ENCODE data around the gene PTTG1IP2.

Gene PTTG1IP2

DNA sequence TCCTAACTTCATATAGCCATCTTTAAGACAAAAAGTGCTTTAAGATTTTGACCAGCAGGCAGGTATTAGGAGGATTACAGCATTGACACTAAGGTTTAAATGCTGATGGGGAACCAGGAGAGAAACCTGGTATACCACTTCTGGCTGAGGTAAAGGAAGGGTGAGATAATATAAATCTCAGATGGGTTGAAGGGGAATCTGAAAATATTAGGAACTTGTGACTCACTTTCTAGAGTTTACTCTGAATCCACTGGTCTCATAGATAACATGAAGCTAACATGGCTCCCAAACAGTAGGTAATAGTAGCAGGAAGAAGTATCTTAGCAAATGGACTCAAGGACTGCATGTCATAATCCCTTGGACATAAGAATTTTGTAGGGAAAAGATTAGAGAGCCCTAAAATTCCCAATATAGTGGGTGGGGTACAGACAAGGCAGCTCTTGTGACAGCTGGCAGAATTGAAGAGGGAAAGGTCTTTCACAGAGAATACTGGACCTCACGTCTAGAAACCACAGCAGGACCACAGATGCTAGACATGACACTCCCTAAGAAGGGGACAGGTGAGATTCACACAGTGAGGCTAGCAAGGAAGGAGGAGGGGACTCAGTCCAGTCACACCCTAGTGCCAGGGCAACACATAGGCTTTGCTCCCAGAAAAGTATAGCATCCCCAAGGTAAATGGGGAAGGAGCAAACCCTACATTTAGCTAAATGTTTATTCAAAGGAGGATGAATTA, 3.5 kb downstream of the PTTG1IP2 start:
- DNase-seq (no peak), ATAC-seq (ENCODE audit: insufficient read depth, low read depth) (no peak)
- Histone ChIP-seq H3K9ac (ENCODE audit: low read depth, low read length) (no peak overlapping the region), H3K36me3 (ENCODE audit: insufficient read depth, low read length) (no peaks in the 10 kb centered on the region), H4K20me1 (ENCODE audit: insufficient read depth, low read length) (no peaks in the 10 kb centered on the region), H3K9me3 (ENCODE audit: insufficient read depth, low read length, severe bottlenecking) (no peaks in the 10 kb centered on the region), H2AFZ (ENCODE audit: low read depth, low read length) (no peak overlapping the region), H3K4me1 (ENCODE audit: insufficient read depth, low read length) (no peaks in the 10 kb centered on the region), H3K27ac (ENCODE audit: low read length) (no peak overlapping the region), H3K4me3 (ENCODE audit: low read depth in 1 of 2, low read length in 2 of 2) (no peak overlapping the region), H3K27me3 (ENCODE audit: insufficient read depth, low read length, poor library complexity) (no peaks in the 10 kb centered on the region), H3K4me2 (ENCODE audit: insufficient read depth, low read length) (no peak overlapping the region), H3K79me2 (ENCODE audit: insufficient read depth, low read length) (no peaks in the 10 kb centered on the region)
- no peak for TF ChIP-seq EZH2 (IDR thresholded peaks at IDR 0.05; ENCODE audit: borderline replicate concordance, low read depth, low read length, severe bottlenecking)
- TF ChIP-seq, protein P1, sequence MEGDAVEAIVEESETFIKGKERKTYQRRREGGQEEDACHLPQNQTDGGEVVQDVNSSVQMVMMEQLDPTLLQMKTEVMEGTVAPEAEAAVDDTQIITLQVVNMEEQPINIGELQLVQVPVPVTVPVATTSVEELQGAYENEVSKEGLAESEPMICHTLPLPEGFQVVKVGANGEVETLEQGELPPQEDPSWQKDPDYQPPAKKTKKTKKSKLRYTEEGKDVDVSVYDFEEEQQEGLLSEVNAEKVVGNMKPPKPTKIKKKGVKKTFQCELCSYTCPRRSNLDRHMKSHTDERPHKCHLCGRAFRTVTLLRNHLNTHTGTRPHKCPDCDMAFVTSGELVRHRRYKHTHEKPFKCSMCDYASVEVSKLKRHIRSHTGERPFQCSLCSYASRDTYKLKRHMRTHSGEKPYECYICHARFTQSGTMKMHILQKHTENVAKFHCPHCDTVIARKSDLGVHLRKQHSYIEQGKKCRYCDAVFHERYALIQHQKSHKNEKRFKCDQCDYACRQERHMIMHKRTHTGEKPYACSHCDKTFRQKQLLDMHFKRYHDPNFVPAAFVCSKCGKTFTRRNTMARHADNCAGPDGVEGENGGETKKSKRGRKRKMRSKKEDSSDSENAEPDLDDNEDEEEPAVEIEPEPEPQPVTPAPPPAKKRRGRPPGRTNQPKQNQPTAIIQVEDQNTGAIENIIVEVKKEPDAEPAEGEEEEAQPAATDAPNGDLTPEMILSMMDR (IDR thresholded peaks at IDR 0.05; ENCODE audit: borderline replicate concordance, extremely low read depth, low read length, poor library complexity, severe bottlenecking): no peak

DNA sequence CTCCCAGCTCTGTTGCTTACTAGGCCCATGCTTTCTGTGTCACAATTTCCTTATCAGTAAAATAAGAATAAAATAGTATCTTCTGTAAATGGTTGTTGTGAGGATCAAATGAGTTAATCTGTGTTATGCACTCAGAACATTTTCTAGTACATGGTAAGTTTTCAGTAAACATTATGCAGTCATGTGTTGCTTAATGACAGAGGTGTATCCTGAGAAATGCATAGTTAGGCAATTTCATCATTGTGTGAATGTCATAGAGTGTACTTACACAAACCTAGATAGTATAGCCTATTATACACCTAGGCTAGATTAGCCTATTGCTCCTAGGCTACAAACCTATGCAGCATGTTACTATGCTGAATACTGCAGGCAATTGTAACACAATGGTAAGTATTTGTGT, 4.4 kb downstream of the PTTG1IP2 start:
- ATAC-seq (ENCODE audit: insufficient read depth, low read depth) (no peak), DNase-seq (no peak)
- no peak overlapping the region for H3K4me2 ChIP-seq (ENCODE audit: insufficient read depth, low read length)
- no peak overlapping the region for H2AFZ ChIP-seq (ENCODE audit: low read depth, low read length)
- no peak overlapping the region for H3K9ac ChIP-seq (ENCODE audit: low read depth, low read length)
- no peaks in the 10 kb centered on the region for H3K79me2 ChIP-seq (ENCODE audit: insufficient read depth, low read length)
- H3K36me3 ChIP-seq (ENCODE audit: insufficient read depth, low read length): no peaks in the 10 kb centered on the region
- H3K27ac ChIP-seq (ENCODE audit: low read length): no peak overlapping the region
- no peak overlapping the region for H3K4me3 ChIP-seq (ENCODE audit: low read depth in 1 of 2, low read length in 2 of 2)
- H3K9me3 ChIP-seq (ENCODE audit: insufficient read depth, low read length, severe bottlenecking): no peaks in the 10 kb centered on the region
- H4K20me1 ChIP-seq (ENCODE audit: insufficient read depth, low read length): no peaks in the 10 kb centered on the region
- TF ChIP-seq, protein P1 (IDR thresholded peaks at IDR 0.05; ENCODE audit: borderline replicate concordance, extremely low read depth, low read length, poor library complexity, severe bottlenecking): no peak
- no peak for TF ChIP-seq EZH2 (IDR thresholded peaks at IDR 0.05; ENCODE audit: borderline replicate concordance, low read depth, low read length, severe bottlenecking)
- no peaks in the 10 kb centered on the region for H3K4me1 ChIP-seq (ENCODE audit: insufficient read depth, low read length)
- no peaks in the 10 kb centered on the region for H3K27me3 ChIP-seq (ENCODE audit: insufficient read depth, low read length, poor library complexity)

DNA sequence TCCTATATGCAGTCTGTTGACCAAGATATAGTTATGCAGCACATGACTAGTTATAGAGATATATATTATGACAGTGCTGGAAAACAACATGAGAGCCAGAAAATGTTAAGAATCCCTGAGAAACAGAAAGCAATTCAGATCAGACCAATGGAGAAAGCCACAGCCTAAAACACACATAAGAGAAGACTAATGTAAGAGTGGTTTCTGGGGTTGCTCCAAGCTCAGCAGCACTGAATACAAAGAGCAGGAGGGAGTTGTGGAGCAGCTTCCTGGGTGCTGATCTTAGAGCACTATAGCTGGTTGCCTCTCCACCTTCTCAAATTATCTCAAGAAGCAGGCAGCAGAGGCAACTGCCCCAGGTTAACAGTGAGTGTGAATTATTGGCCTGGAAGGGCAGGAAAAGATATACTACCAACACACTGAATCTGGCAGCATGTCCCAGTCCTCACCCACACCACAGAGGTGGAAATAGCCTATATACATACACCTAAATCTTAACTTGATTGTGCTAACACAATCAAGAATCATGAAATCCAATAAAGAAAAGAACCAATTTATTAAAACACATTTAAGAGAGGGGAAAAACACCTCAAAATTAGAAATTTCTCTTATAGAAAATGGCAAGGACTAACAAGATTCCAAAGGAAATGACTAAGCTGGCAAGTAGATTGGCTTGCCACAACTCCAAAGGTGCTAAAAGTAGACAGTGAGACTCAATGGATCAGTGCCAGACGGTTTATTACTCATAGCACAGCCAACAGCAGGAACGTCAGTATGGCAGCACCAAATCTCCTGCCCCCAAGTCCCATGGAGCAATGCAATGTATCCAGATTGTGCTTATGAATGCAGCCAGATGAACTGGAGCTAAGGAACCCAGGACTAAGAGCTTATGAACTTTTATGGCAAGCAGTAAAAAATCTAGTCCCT, 5.1 kb downstream of the PTTG1IP2 start:
- no peak overlapping the region for H3K9ac ChIP-seq (ENCODE audit: low read depth, low read length)
- H3K4me3 ChIP-seq (ENCODE audit: low read depth in 1 of 2, low read length in 2 of 2): no peak overlapping the region
- no peaks in the 10 kb centered on the region for H3K79me2 ChIP-seq (ENCODE audit: insufficient read depth, low read length)
- no peak overlapping the region for H3K27ac ChIP-seq (ENCODE audit: low read length)
- ATAC-seq (ENCODE audit: insufficient read depth, low read depth) (no peak), DNase-seq (no peak)
- no peak for TF ChIP-seq EZH2 (IDR thresholded peaks at IDR 0.05; ENCODE audit: borderline replicate concordance, low read depth, low read length, severe bottlenecking)
- TF ChIP-seq, protein P1 (IDR thresholded peaks at IDR 0.05; ENCODE audit: borderline replicate concordance, extremely low read depth, low read length, poor library complexity, severe bottlenecking): no peak
- H4K20me1 ChIP-seq (ENCODE audit: insufficient read depth, low read length): no peaks in the 10 kb centered on the region
- H3K4me2 ChIP-seq (ENCODE audit: insufficient read depth, low read length): no peak overlapping the region
- H3K36me3 ChIP-seq (ENCODE audit: insufficient read depth, low read length): no peaks in the 10 kb centered on the region
- H2AFZ ChIP-seq (ENCODE audit: low read depth, low read length): no peak overlapping the region
- no peaks in the 10 kb centered on the region for H3K9me3 ChIP-seq (ENCODE audit: insufficient read depth, low read length, severe bottlenecking)
- H3K4me1 ChIP-seq (ENCODE audit: insufficient read depth, low read length): no peaks in the 10 kb centered on the region
- H3K27me3 ChIP-seq (ENCODE audit: insufficient read depth, low read length, poor library complexity): no peaks in the 10 kb centered on the region

Data from DND-41 (cell line).